CD14-positive monocyte (primary cell): ENCODE results near the gene KCNE4. TPM values are rescaled to one million over a fixed set of nuclear protein-coding genes. Genes with fewer than 3 reads are reported as not detected.

Source experiments
- DNase-seq, 3 donors: peaks; one replicate each; pipeline ENCODE4 v3.0.0-alpha.2; 2011 to 2022
- H2AFZ ChIP-seq: 2 replicates; pipeline ENCODE4 v1.6.0; 2012; ENCODE audit warnings: mild to moderate bottlenecking, low read depth, low read length, inconsistent platforms; ENCODE audit not compliant: insufficient read depth, poor library complexity, severe bottlenecking
- H3K27ac ChIP-seq, 2 donors: 1 replicate in 1 of 2; 2 replicates in 1 of 2; pipeline ENCODE4 v1.5.1; 2012 to 2013; ENCODE audit warnings: low read length in 2 of 2, control low read depth in 1 of 2, inconsistent platforms in 1 of 2, low read depth in 1 of 2, mild to moderate bottlenecking in 1 of 2
- H3K27me3 ChIP-seq, 2 donors: one replicate each; pipeline versions ENCODE4 v1.6.0 to v1.6.1; 2011 to 2013; ENCODE audit warnings: low read length in 2 of 2; ENCODE audit not compliant: control insufficient read depth in 2 of 2, insufficient read depth in 2 of 2
- H3K36me3 ChIP-seq, 2 donors: replicated peaks in 1 of 2; 1 replicate in 1 of 2; 2 replicates in 1 of 2; pipeline versions ENCODE4 v1.5.1 to v1.6.1; 2012 to 2013; ENCODE audit warnings: low read length in 2 of 2, control low read depth in 1 of 2, inconsistent platforms in 1 of 2, mild to moderate bottlenecking in 1 of 2; ENCODE audit not compliant: insufficient read depth in 2 of 2, control insufficient read depth in 1 of 2
- H3K4me1 ChIP-seq, 2 donors: 1 replicate in 1 of 2; 2 replicates in 1 of 2; pipeline versions ENCODE4 v1.5.1 to v1.6.1; 2012 to 2013; ENCODE audit warnings: low read length in 2 of 2, control low read depth in 1 of 2, inconsistent platforms in 1 of 2, mild to moderate bottlenecking in 1 of 2, moderate library complexity in 1 of 2; ENCODE audit not compliant: insufficient read depth in 2 of 2, control insufficient read depth in 1 of 2
- H3K4me2 ChIP-seq: replicated peaks from 2 replicates; pipeline ENCODE3; 2012; ENCODE audit warnings: low read length, moderate library complexity, mild to moderate bottlenecking; ENCODE audit not compliant: poor library complexity, severe bottlenecking; ENCODE audit errors: extremely low read depth
- H3K4me3 ChIP-seq, 3 experiments: fragments of 200-600 bp in 1 of 3; sonication (generic) in 1 of 3; replicated peaks in 1 of 3; 1 replicate in 2 of 3; 2 replicates in 1 of 3; pipeline ENCODE4 v1.5.1; 2011 to 2013; ENCODE audit warnings: low read length in 3 of 3, mild to moderate bottlenecking in 3 of 3, control low read depth in 2 of 3, low read depth in 2 of 3, inconsistent platforms in 1 of 3, moderate library complexity in 1 of 3
- H3K79me2 ChIP-seq: 2 replicates; pipeline ENCODE4 v1.6.0; 2012; ENCODE audit warnings: mild to moderate bottlenecking, control low read depth, inconsistent platforms, low read length, moderate library complexity; ENCODE audit not compliant: insufficient read depth
- H3K9ac ChIP-seq: 2 replicates; pipeline ENCODE4 v1.6.0; 2017; ENCODE audit warnings: low read length, mild to moderate bottlenecking; ENCODE audit not compliant: insufficient read depth, poor library complexity, severe bottlenecking
- H3K9me3 ChIP-seq, 2 donors: replicated peaks in 1 of 2; 1 replicate in 1 of 2; 2 replicates in 1 of 2; pipeline versions ENCODE4 v1.5.1 to v1.6.1; 2012 to 2013; ENCODE audit warnings: low read length in 2 of 2, control low read depth in 1 of 2; ENCODE audit not compliant: control insufficient read depth in 1 of 2, insufficient read depth in 1 of 2
- H4K20me1 ChIP-seq: 2 replicates; pipeline ENCODE4 v1.6.0; 2012; ENCODE audit warnings: mild to moderate bottlenecking, low read length, control low read depth, moderate library complexity; ENCODE audit not compliant: insufficient read depth
- H3K27ac Mint-ChIP-seq, 7 donors: one replicate each; pipeline ENCODE4 v1.8.0; 2020; ENCODE audit warnings: mild to moderate bottlenecking in 7 of 7, mixed read lengths in 7 of 7, moderate library complexity in 6 of 7, inconsistent platforms in 2 of 7
- H3K27me3 Mint-ChIP-seq, 3 donors: one replicate each; pipeline ENCODE4 v1.8.0; 2021 to 2022; ENCODE audit warnings: low read depth in 3 of 3, mild to moderate bottlenecking in 3 of 3, mixed read lengths in 3 of 3, moderate library complexity in 3 of 3, inconsistent platforms in 1 of 3
- H3K36me3 Mint-ChIP-seq, 2 donors: one replicate each; pipeline ENCODE4 v1.8.0; 2020; ENCODE audit warnings: mixed read lengths in 2 of 2, inconsistent platforms in 1 of 2, mild to moderate bottlenecking in 1 of 2
- H3K4me1 Mint-ChIP-seq: one replicate; pipeline ENCODE4 v1.8.0; 2020; ENCODE audit warnings: mild to moderate bottlenecking, mixed read lengths
- H3K4me3 Mint-ChIP-seq, 2 donors: one replicate each; pipeline ENCODE4 v1.8.0; 2020; ENCODE audit warnings: mild to moderate bottlenecking in 2 of 2, mixed read lengths in 2 of 2, moderate library complexity in 1 of 2
- H3K9me3 Mint-ChIP-seq, 7 donors: one replicate each; pipeline ENCODE4 v1.8.0; 2020 to 2022; ENCODE audit warnings: mixed read lengths in 7 of 7, mild to moderate bottlenecking in 6 of 7, moderate library complexity in 6 of 7, inconsistent platforms in 2 of 7
- WGBS: methylation state at CpG from one replicate; pipeline ENCODE4 v1.1.5; 2013; ENCODE audit warnings: missing lambda C conversion rate; ENCODE audit not compliant: insufficient coverage; 5-methylcytosine and 5-hydroxymethylcytosine counted together
- intact Hi-C, 2 donors: fragments of 100-400 bp; cut with micrococcal nuclease; formaldehyde crosslinking; loops; one replicate each; pipeline versions ENCODE4 v1.15.0 to v1.15.1; 2023
- polyA plus RNA-seq, 3 donors: library from polyadenylated mRNA; depleted of rRNA in 1 of 3; unstranded in 2 of 3; stranded (reverse) in 1 of 3; fragments of 300-500 nt in 2 of 3; fragments of >200 nt in 1 of 3; fragmentation: Illumina TruSeq in 2 of 3; gene quantifications; 1 replicate in 2 of 3; 2 replicates in 1 of 3; pipeline ENCODE4 v1.2.3, GENCODE V29; 2012 to 2021
- TF ChIP-seq, protein P1 (sequence below): fragments of 200-600 bp; IDR thresholded peaks from one replicate; pipeline ENCODE4 v1.8.0; 2022; ENCODE audit warnings: antibody characterized with exemption, mild to moderate bottlenecking

The KCNE4 gene
- polyA plus RNA-seq, 3 donors, result not detected

- Histone ChIP-seq H3K9ac (no peak overlapping the region), H3K27ac (no peak overlapping the region), H2AFZ (no peak overlapping the region), H3K27me3 (no peaks in the 10 kb centered on the region), H3K9me3 (no peaks in the 10 kb centered on the region), H3K79me2 (no peaks in the 10 kb centered on the region), H3K4me2 (no peak overlapping the region), H3K4me1 (no peaks in the 10 kb centered on the region), H4K20me1 (no peaks in the 10 kb centered on the region), H3K4me3 (no peak overlapping the region), H3K36me3 (no peaks in the 10 kb centered on the region)
- no CpG with 5 or more reads among the region's 3 CpGs for WGBS
- Mint-ChIP-seq H3K27me3 (peaks cover 0 to 8% (median 7%) of the 10 kb centered on the region in 3 donors), H3K36me3 (no peaks in the 10 kb centered on the region), H3K27ac (peak overlapping the region in 1 of 7 donors; percentile 9), H3K4me3 (no peak overlapping the region), H3K9me3 (no peaks in the 10 kb centered on the region), H3K4me1 (peaks cover 4% of the 10 kb centered on the region)
- intact Hi-C loops, result no loop called here
- no peak for DNase-seq
- TF ChIP-seq, protein P1, sequence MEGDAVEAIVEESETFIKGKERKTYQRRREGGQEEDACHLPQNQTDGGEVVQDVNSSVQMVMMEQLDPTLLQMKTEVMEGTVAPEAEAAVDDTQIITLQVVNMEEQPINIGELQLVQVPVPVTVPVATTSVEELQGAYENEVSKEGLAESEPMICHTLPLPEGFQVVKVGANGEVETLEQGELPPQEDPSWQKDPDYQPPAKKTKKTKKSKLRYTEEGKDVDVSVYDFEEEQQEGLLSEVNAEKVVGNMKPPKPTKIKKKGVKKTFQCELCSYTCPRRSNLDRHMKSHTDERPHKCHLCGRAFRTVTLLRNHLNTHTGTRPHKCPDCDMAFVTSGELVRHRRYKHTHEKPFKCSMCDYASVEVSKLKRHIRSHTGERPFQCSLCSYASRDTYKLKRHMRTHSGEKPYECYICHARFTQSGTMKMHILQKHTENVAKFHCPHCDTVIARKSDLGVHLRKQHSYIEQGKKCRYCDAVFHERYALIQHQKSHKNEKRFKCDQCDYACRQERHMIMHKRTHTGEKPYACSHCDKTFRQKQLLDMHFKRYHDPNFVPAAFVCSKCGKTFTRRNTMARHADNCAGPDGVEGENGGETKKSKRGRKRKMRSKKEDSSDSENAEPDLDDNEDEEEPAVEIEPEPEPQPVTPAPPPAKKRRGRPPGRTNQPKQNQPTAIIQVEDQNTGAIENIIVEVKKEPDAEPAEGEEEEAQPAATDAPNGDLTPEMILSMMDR, result no peak
Observed at GRCh38 chr2:223099561-223099960, 47.6 kb downstream of the KCNE4 start.

DNA sequence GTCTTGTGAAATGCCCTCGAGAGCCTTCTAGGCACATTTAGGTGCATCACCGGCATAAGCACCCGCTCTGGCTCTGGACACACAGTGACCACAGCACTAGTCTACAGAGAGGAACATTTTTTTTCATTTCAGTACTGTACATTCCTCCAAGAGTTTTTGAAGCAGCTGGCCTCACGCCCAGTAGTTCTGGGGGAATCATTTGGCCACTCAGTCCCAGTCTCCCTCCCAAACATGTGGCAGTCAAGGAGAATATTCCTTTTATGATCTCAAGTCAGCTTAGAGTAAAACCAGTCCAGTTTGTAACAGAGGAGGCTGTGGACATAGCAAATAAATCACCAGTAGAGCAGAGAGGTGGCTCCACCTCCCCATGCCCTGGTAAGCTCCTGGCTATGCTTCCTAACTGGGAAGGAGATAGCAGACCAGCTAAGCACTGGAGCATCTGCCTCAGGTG, 48.1 kb downstream of the KCNE4 start:
- Histone ChIP-seq H3K4me3 (no peak overlapping the region), H3K4me1 (no peaks in the 10 kb centered on the region), H3K9me3 (no peaks in the 10 kb centered on the region), H3K79me2 (no peaks in the 10 kb centered on the region), H3K9ac (no peak overlapping the region), H2AFZ (no peak overlapping the region), H4K20me1 (no peaks in the 10 kb centered on the region), H3K4me2 (no peak overlapping the region), H3K36me3 (no peaks in the 10 kb centered on the region), H3K27me3 (no peaks in the 10 kb centered on the region), H3K27ac (no peak overlapping the region)
- no peaks in the 10 kb centered on the region for H3K36me3 Mint-ChIP-seq
- H3K9me3 Mint-ChIP-seq, result no peaks in the 10 kb centered on the region
- H3K27me3 Mint-ChIP-seq, result peaks cover 0 to 8% (median 7%) of the 10 kb centered on the region in 3 donors
- TF ChIP-seq, protein P1, result no peak
- intact Hi-C loops, result no loop called here
- 50% methylated on average over 2 of the region's 4 CpGs for WGBS
- DNase-seq, result no peak
- H3K27ac Mint-ChIP-seq, result no peak overlapping the region
- no peak overlapping the region for H3K4me3 Mint-ChIP-seq
- peaks cover 2% of the 10 kb centered on the region for H3K4me1 Mint-ChIP-seq
